ENCODE results near the gene CHRNA10. TPM values are rescaled to one million over a fixed set of nuclear protein-coding genes. Genes with fewer than 3 reads are reported as not detected.
A peak's percentile ranks its signal among the peaks of the same experiment; 100 is the strongest.

The CHRNA10 gene
- total RNA-seq, 1 experiment from 2014 or later = 3.0 TPM

- Histone ChIP-seq H3K27ac (ENCODE audit: low read depth, low read length) (no peak overlapping the region), H4K20me1 (ENCODE audit: insufficient read depth) (no peaks in the 10 kb centered on the region), H3K9me2 (ENCODE audit: insufficient read depth) (no peaks in the 10 kb centered on the region), H3K9ac (ENCODE audit: low read length) (no peak overlapping the region), H2AFZ (ENCODE audit: low read depth, low read length, poor library complexity, severe bottlenecking) (no peak overlapping the region), H3K79me2 (ENCODE audit: insufficient read depth, low read length) (peaks cover 10% of the 10 kb centered on the region; the same call in 1 of the 2 replicates), H3K4me1 (ENCODE audit: control insufficient read depth in 1 of 2, insufficient read depth in 2 of 2, low read length in 2 of 2) (no peaks in the 10 kb centered on the region), H3K4me2 (ENCODE audit: low read length) (no peak overlapping the region), H3K9me3 (ENCODE audit: control insufficient read depth in 1 of 2, insufficient read depth in 1 of 2, low read depth in 1 of 2, low read length in 2 of 2) (no peaks in the 10 kb centered on the region), H3K4me3 (replicated peaks in 1 of 2; ENCODE audit: low read depth in 1 of 2, low read length in 2 of 2) (no peak overlapping the region), H3K27me3 (ENCODE audit: insufficient read depth, low read length) (no peaks in the 10 kb centered on the region), H3K36me3 (ENCODE audit: control insufficient read depth in 1 of 2, insufficient read depth in 2 of 2, low read length in 2 of 2) (peaks cover 64 to 66% of the 10 kb centered on the region in 2 experiments)
- ChIA-PET POLR2A (no interaction called here), CTCF (no interaction called here), RAD21 (ENCODE audit: low non-redundant PET in 1 of 2, low total read pairs in 2 of 2, uncharacterized antibody in 2 of 2, unreplicated experiment in 2 of 2) (no interaction called here)
- intact Hi-C loops (cut with micrococcal nuclease) = no loop called here
- TSS peak; percentile 31 for BruUV-seq (replicated peaks)
- TF ChIP-seq TCF7L2 (IDR thresholded peaks at IDR 0.05; ENCODE audit: borderline replicate concordance, extremely low read depth, insufficient read depth, insufficient read length) = no peak
- no peak for TF ChIP-seq EZH2phosphoT487 (IDR thresholded peaks at IDR 0.05; ENCODE audit: borderline replicate concordance)
- TF ChIP-seq FOSL1 (IDR thresholded peaks at IDR 0.05; ENCODE audit: low read depth) = no peak
- no peak for TF ChIP-seq YY1 (IDR thresholded peaks at IDR 0.05; ENCODE audit: extremely low read depth, insufficient replicate concordance, low read depth, low read length)
- TF ChIP-seq POLR2A (IDR thresholded peaks at IDR 0.05; ENCODE audit: borderline replicate concordance, extremely low read depth, insufficient read depth, insufficient read length) = no peak
- TF ChIP-seq SIN3A (IDR thresholded peaks at IDR 0.05; ENCODE audit: low read depth) = no peak
- TF ChIP-seq CEBPB (IDR thresholded peaks at IDR 0.05; ENCODE audit: low read depth) = no peak
- TF ChIP-seq ATF3 (IDR thresholded peaks at IDR 0.05) = no peak
- TF ChIP-seq CTCF (IDR thresholded peaks at IDR 0.05 in 2 of 3, conservative IDR thresholded peaks at IDR 0.05 in 1 of 3; ENCODE audit: borderline replicate concordance in 1 of 3, insufficient read depth in 1 of 3, low read depth in 2 of 3, low read length in 2 of 3) = no peak
- TF ChIP-seq JUND (IDR thresholded peaks at IDR 0.05) = no peak
- no peak for TF ChIP-seq SP1 (IDR thresholded peaks at IDR 0.05; ENCODE audit: low read depth)
- TF ChIP-seq CBX3 (IDR thresholded peaks at IDR 0.05; ENCODE audit: low read depth) = no peak
- ATAC-seq (no peak), DNase-seq (ENCODE audit: low read depth, low spot score) (no peak)
These were observed 13.1 kb upstream of the CHRNA10 start for GRCh38 chr11:3684129-3684818.

All from HCT116 (cell line).